HEK293 (cell line): ENCODE measurements around the gene VWC2L.

ENCODE experiments used
- CTCF ChIA-PET: fragments of 350-600 bp; formaldehyde crosslinking; extraction: SDS; loops from one replicate; lab custom pipeline; 2021; ENCODE audit warnings: antibody characterized with exemption; lab: Yijun Ruan, JAX
- POLR2A ChIA-PET: fragments of 300-600 bp; formaldehyde crosslinking; extraction: SDS; loops from one replicate; lab custom pipeline; 2020; ENCODE audit warnings: antibody characterized with exemption, inconsistent platforms; lab: Yijun Ruan, JAX
- H3K27ac ChIP-seq: fragments of 200-500 bp; sonication (Bioruptor generic); 2 replicates; pipeline ENCODE4 v1.5.1; 2014; ENCODE audit warnings: low read depth, low read length, control low read depth, inconsistent platforms; ENCODE audit errors: extremely low read depth
- H3K36me3 ChIP-seq, 2 experiments: fragments of 200-500 bp in 1 of 2; sonication (Bioruptor generic) in 1 of 2; 1 replicate in 1 of 2; 2 replicates in 1 of 2; pipeline ENCODE4 v1.5.1; 2014 to 2017; ENCODE audit warnings: inconsistent platforms in 2 of 2, low read length in 2 of 2; ENCODE audit not compliant: control insufficient read depth in 2 of 2, insufficient read depth in 1 of 2
- H3K4me1 ChIP-seq: fragments of 200-500 bp; sonication (Bioruptor generic); 2 replicates; pipeline ENCODE4 v1.5.1; 2014; ENCODE audit warnings: mild to moderate bottlenecking, low read length, inconsistent platforms; ENCODE audit not compliant: control insufficient read depth, insufficient read depth
- H3K4me3 ChIP-seq: 2 replicates; pipeline ENCODE4 v1.5.1; 2011; ENCODE audit warnings: low read depth, mild to moderate bottlenecking, control low read depth, low read length, moderate library complexity
- H3K9me3 ChIP-seq: fragments of 200-500 bp; sonication (Bioruptor generic); 2 replicates; pipeline ENCODE4 v1.5.1; 2014; ENCODE audit warnings: low read depth, low read length, inconsistent platforms; ENCODE audit not compliant: control insufficient read depth, insufficient read depth
- HOXC10 ChIP-seq: sonication (generic); formaldehyde crosslinking; IDR thresholded peaks from 2 replicates; pipeline ENCODE4 v1.8.1; 2023; ENCODE audit warnings: mild to moderate bottlenecking, missing genetic modification reagents
- KLF10 ChIP-seq: fragments of 450-650 bp; IDR thresholded peaks from 2 replicates; pipeline ENCODE4 v1.5.1; 2018; ENCODE audit warnings: missing biosample characterization, mild to moderate bottlenecking, missing genetic modification characterization
- KLF9 ChIP-seq: fragments of 450-650 bp; formaldehyde crosslinking; IDR thresholded peaks from 2 replicates; pipeline ENCODE4 v1.5.1; 2016; ENCODE audit warnings: missing biosample characterization, missing genetic modification characterization, low read depth
- SP3 ChIP-seq: fragments of 450-650 bp; formaldehyde crosslinking; IDR thresholded peaks from 2 replicates; pipeline ENCODE4 v1.5.1; 2016; ENCODE audit warnings: missing biosample characterization, missing genetic modification characterization
- ZNF138 ChIP-seq: fragments of 450-650 bp; formaldehyde crosslinking; IDR thresholded peaks from 2 replicates; pipeline ENCODE4 v1.5.1; 2016; ENCODE audit warnings: missing biosample characterization, missing genetic modification characterization, borderline replicate concordance
- ZNF155 ChIP-seq: fragments of 450-650 bp; formaldehyde crosslinking; IDR thresholded peaks from 2 replicates; pipeline ENCODE4 v1.5.1; 2016; ENCODE audit warnings: missing biosample characterization, missing genetic modification characterization
- ZNF169 ChIP-seq: fragments of 450-650 bp; formaldehyde crosslinking; IDR thresholded peaks from 2 replicates; pipeline ENCODE4 v1.5.1; 2016; ENCODE audit warnings: missing biosample characterization, missing genetic modification characterization
- ZNF174 ChIP-seq: fragments of 450-650 bp; formaldehyde crosslinking; IDR thresholded peaks from 2 replicates; pipeline ENCODE4 v1.5.0; 2017; ENCODE audit warnings: missing biosample characterization, mild to moderate bottlenecking, missing genetic modification characterization
- ZNF394 ChIP-seq: fragments of 450-650 bp; formaldehyde crosslinking; IDR thresholded peaks from 2 replicates; pipeline ENCODE4 v1.5.1; 2016; ENCODE audit warnings: missing biosample characterization, missing genetic modification characterization, mild to moderate bottlenecking, moderate library complexity, borderline replicate concordance
- ZNF423 ChIP-seq: fragments of 450-650 bp; formaldehyde crosslinking; IDR thresholded peaks from 2 replicates; pipeline ENCODE4 v1.5.1; 2016; ENCODE audit warnings: missing biosample characterization, missing genetic modification characterization
- ZNF514 ChIP-seq: fragments of 450-650 bp; formaldehyde crosslinking; IDR thresholded peaks from 2 replicates; pipeline ENCODE4 v1.5.1; 2016; ENCODE audit warnings: missing biosample characterization, missing genetic modification characterization
- ZNF530 ChIP-seq: fragments of 450-650 bp; formaldehyde crosslinking; IDR thresholded peaks from 2 replicates; pipeline ENCODE4 v1.5.1; 2016; ENCODE audit warnings: low read depth, missing biosample characterization, missing genetic modification characterization
- ZNF544 ChIP-seq: fragments of 450-650 bp; formaldehyde crosslinking; IDR thresholded peaks from 2 replicates; pipeline ENCODE4 v1.5.0; 2017; ENCODE audit warnings: missing biosample characterization, missing genetic modification characterization
- ZNF549 ChIP-seq: fragments of 450-650 bp; IDR thresholded peaks from 2 replicates; pipeline ENCODE4 v1.5.1; 2018; ENCODE audit warnings: missing biosample characterization, missing genetic modification characterization, mild to moderate bottlenecking, inconsistent platforms, moderate library complexity
- ZNF555 ChIP-seq: fragments of 450-650 bp; formaldehyde crosslinking; conservative IDR thresholded peaks from 2 replicates; pipeline ENCODE4 v1.5.1; 2017; ENCODE audit warnings: missing biosample characterization, mild to moderate bottlenecking, missing genetic modification characterization, inconsistent platforms
- ZNF558 ChIP-seq: fragments of 450-650 bp; formaldehyde crosslinking; IDR thresholded peaks from 2 replicates; pipeline ENCODE4 v1.5.1; 2016; ENCODE audit warnings: missing biosample characterization, missing genetic modification characterization
- ZNF792 ChIP-seq: fragments of 450-650 bp; formaldehyde crosslinking; IDR thresholded peaks from 2 replicates; pipeline ENCODE4 v1.5.1; 2016; ENCODE audit warnings: missing biosample characterization, missing genetic modification characterization
- ZNF837 ChIP-seq: fragments of 450-650 bp; formaldehyde crosslinking; IDR thresholded peaks from 2 replicates; pipeline ENCODE4 v1.5.1; 2016; ENCODE audit warnings: missing biosample characterization, missing genetic modification characterization
- ZSCAN16 ChIP-seq: fragments of 450-650 bp; formaldehyde crosslinking; IDR thresholded peaks from 2 replicates; pipeline ENCODE4 v1.5.1; 2016; ENCODE audit warnings: missing biosample characterization, missing genetic modification characterization
- ZSCAN23 ChIP-seq: fragments of 450-650 bp; formaldehyde crosslinking; IDR thresholded peaks from 2 replicates; pipeline ENCODE4 v1.5.1; 2016; ENCODE audit warnings: missing biosample characterization, missing genetic modification characterization
- TF ChIP-seq, protein P1 (sequence below): fragments of 450-650 bp; formaldehyde crosslinking; IDR thresholded peaks from 2 replicates; pipeline ENCODE4 v1.5.1; 2016; ENCODE audit warnings: missing biosample characterization, missing genetic modification characterization, low read depth
- TF ChIP-seq, protein P2 (sequence below): fragments of 450-650 bp; formaldehyde crosslinking; IDR thresholded peaks from 2 replicates; pipeline ENCODE4 v1.5.1; 2016; ENCODE audit warnings: missing biosample characterization, missing genetic modification characterization
- TF ChIP-seq, protein P3 (sequence below): fragments of 450-650 bp; formaldehyde crosslinking; IDR thresholded peaks from 2 replicates; pipeline ENCODE4 v1.5.1; 2016; ENCODE audit warnings: missing biosample characterization, missing genetic modification characterization, borderline replicate concordance
- TF ChIP-seq, protein P4 (sequence below): fragments of 450-650 bp; formaldehyde crosslinking; conservative IDR thresholded peaks from 2 replicates; pipeline ENCODE4 v1.5.1; 2016; ENCODE audit warnings: low read depth, missing biosample characterization, missing genetic modification characterization

Gene VWC2L

DNA sequence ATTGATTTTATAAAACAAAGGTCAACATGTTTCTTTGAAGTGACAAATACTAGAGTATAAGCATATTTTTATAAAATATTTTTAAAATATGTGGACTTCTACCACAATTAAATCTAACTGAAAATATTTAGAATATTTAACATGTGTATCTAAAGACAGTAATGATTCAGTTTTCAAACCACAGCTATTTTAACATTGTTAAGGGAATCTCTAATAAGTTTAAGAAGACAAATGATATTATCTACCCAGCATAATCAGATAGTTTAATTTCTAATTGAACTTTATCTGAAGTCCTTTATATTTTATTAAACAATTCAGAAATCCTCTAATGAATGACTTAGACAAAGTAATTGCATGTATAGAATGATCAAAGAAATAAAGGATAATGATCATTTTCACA is 96.2 kb downstream of the VWC2L start:
- H3K4me3 ChIP-seq = no peak overlapping the region
- CTCF ChIA-PET = interaction anchor here (0.6 kb wide), 1 partner anchor 216 kb away, joined by 5 read pairs; no protein-coding TSS in a partner anchor
- no peak for TF ChIP-seq ZSCAN16 (tag by site-specific recombination)
- TF ChIP-seq ZNF155 (tag by site-specific recombination) = no peak
- no peak for TF ChIP-seq ZSCAN23
- no peak for TF ChIP-seq ZNF174 (tag by site-specific recombination)
- TF ChIP-seq ZNF544 (tag by site-specific recombination) = no peak
- TF ChIP-seq SP3 (tag by site-specific recombination) = no peak
- H3K36me3 ChIP-seq = no peaks in the 10 kb centered on the region
- no peaks in the 10 kb centered on the region for H3K4me1 ChIP-seq
- H3K27ac ChIP-seq = no peak overlapping the region
- POLR2A ChIA-PET = no interaction called here
- no peaks in the 10 kb centered on the region for H3K9me3 ChIP-seq

DNA sequence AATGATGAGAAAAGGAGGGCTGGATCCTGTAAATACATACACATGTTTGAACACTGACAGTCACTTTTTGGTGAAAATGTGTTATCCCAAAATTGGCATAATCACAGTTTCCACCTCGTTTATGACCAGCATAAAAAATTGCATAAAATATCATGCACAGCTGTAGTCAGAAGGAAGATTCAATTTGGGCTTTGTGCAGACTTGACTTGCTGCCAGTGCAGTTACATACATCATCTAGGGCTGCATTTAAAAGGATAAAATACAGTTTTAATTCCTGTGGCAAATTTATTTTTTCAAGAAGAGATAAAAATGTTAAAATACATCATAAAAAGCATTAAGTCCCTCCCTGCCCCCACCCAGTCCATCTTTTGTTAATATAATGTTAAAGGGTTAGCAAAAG is 103.8 kb downstream of the VWC2L start:
- H3K9me3 ChIP-seq = no peaks in the 10 kb centered on the region
- H3K36me3 ChIP-seq = no peaks in the 10 kb centered on the region
- ChIA-PET CTCF (no interaction called here), POLR2A (no interaction called here)
- H3K4me1 ChIP-seq = no peaks in the 10 kb centered on the region
- no peak overlapping the region for H3K4me3 ChIP-seq
- no peak for TF ChIP-seq ZNF138 (tag by site-specific recombination)
- TF ChIP-seq ZNF423 (tag by site-specific recombination) = no peak
- no peak for TF ChIP-seq ZNF549 (tag by site-specific recombination)
- no peak for TF ChIP-seq ZNF174 (tag by site-specific recombination)
- TF ChIP-seq ZNF792 (tag by site-specific recombination) = no peak
- no peak for TF ChIP-seq ZNF530 (tag by site-specific recombination)
- TF ChIP-seq, protein P1, sequence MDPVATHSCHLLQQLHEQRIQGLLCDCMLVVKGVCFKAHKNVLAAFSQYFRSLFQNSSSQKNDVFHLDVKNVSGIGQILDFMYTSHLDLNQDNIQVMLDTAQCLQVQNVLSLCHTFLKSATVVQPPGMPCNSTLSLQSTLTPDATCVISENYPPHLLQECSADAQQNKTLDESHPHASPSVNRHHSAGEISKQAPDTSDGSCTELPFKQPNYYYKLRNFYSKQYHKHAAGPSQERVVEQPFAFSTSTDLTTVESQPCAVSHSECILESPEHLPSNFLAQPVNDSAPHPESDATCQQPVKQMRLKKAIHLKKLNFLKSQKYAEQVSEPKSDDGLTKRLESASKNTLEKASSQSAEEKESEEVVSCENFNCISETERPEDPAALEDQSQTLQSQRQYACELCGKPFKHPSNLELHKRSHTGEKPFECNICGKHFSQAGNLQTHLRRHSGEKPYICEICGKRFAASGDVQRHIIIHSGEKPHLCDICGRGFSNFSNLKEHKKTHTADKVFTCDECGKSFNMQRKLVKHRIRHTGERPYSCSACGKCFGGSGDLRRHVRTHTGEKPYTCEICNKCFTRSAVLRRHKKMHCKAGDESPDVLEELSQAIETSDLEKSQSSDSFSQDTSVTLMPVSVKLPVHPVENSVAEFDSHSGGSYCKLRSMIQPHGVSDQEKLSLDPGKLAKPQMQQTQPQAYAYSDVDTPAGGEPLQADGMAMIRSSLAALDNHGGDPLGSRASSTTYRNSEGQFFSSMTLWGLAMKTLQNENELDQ (tag by site-specific recombination) = no peak
- no peak for TF ChIP-seq ZNF394 (tag by site-specific recombination)
- no peak for TF ChIP-seq KLF9 (tag by site-specific recombination)
- no peak for TF ChIP-seq HOXC10 (CRISPR knock-in tag)
- no peak overlapping the region for H3K27ac ChIP-seq

DNA sequence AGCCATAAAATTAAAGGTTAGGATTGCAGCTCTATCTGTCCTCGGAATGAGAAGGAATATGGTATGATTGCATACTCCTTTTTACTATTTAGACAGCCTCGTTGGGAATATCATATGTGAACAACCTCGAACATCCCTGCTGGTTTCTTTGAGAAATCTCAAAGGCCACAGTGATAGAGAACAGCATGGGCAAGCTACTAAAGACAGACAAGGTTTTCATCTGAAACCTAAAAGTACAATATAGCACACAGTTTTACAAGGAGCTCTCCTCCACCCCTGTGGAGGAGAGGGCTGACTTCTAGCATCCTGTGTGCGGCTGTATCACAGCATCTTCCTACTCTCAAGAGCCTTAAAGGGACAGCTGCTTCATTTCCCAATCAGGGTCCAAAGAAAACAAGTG is 104.3 kb downstream of the VWC2L start:
- CTCF ChIA-PET = no interaction called here
- POLR2A ChIA-PET = no interaction called here
- TF ChIP-seq ZNF837 (no peak), KLF10 (tag by site-specific recombination) (no peak), ZNF558 (tag by site-specific recombination) (no peak), ZNF169 (no peak), ZNF555 (tag by site-specific recombination) (no peak), ZNF514 (tag by site-specific recombination) (no peak)
- TF ChIP-seq, protein P2, sequence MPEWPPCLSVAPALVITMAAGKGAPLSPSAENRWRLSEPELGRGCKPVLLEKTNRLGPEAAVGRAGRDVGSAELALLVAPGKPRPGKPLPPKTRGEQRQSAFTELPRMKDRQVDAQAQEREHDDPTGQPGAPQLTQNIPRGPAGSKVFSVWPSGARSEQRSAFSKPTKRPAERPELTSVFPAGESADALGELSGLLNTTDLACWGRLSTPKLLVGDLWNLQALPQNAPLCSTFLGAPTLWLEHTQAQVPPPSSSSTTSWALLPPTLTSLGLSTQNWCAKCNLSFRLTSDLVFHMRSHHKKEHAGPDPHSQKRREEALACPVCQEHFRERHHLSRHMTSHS (tag by site-specific recombination) = no peak
- TF ChIP-seq, protein P3, sequence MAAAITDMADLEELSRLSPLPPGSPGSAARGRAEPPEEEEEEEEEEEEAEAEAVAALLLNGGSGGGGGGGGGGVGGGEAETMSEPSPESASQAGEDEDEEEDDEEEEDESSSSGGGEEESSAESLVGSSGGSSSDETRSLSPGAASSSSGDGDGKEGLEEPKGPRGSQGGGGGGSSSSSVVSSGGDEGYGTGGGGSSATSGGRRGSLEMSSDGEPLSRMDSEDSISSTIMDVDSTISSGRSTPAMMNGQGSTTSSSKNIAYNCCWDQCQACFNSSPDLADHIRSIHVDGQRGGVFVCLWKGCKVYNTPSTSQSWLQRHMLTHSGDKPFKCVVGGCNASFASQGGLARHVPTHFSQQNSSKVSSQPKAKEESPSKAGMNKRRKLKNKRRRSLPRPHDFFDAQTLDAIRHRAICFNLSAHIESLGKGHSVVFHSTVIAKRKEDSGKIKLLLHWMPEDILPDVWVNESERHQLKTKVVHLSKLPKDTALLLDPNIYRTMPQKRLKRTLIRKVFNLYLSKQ (tag by site-specific recombination) = no peak
- TF ChIP-seq, protein P4, sequence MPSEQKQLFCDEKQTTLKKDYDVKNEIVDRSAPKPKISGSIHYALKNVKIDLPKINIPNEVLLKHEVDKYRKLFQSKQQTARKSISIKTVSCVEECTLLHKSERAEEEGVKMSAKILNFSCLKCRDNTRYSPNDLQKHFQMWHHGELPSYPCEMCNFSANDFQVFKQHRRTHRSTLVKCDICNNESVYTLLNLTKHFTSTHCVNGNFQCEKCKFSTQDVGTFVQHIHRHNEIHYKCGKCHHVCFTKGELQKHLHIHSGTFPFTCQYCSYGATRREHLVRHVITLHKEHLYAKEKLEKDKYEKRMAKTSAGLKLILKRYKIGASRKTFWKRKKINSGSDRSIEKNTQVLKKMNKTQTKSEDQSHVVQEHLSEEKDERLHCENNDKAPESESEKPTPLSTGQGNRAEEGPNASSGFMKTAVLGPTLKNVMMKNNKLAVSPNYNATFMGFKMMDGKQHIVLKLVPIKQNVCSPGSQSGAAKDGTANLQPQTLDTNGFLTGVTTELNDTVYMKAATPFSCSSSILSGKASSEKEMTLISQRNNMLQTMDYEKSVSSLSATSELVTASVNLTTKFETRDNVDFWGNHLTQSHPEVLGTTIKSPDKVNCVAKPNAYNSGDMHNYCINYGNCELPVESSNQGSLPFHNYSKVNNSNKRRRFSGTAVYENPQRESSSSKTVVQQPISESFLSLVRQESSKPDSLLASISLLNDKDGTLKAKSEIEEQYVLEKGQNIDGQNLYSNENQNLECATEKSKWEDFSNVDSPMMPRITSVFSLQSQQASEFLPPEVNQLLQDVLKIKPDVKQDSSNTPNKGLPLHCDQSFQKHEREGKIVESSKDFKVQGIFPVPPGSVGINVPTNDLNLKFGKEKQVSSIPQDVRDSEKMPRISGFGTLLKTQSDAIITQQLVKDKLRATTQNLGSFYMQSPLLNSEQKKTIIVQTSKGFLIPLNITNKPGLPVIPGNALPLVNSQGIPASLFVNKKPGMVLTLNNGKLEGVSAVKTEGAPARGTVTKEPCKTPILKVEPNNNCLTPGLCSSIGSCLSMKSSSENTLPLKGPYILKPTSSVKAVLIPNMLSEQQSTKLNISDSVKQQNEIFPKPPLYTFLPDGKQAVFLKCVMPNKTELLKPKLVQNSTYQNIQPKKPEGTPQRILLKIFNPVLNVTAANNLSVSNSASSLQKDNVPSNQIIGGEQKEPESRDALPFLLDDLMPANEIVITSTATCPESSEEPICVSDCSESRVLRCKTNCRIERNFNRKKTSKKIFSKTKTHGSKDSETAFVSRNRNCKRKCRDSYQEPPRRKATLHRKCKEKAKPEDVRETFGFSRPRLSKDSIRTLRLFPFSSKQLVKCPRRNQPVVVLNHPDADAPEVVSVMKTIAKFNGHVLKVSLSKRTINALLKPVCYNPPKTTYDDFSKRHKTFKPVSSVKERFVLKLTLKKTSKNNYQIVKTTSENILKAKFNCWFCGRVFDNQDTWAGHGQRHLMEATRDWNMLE (tag by site-specific recombination) = no peak

More for the DNA sequence above, 104.3 kb downstream of the VWC2L start:
- no peak overlapping the region for H3K27ac ChIP-seq
- H3K4me1 ChIP-seq = no peaks in the 10 kb centered on the region
- no peak overlapping the region for H3K4me3 ChIP-seq
- no peaks in the 10 kb centered on the region for H3K36me3 ChIP-seq
- no peaks in the 10 kb centered on the region for H3K9me3 ChIP-seq
